Hepatocyte (in vitro differentiated cells): ENCODE data around the gene CDK6. TPM values are rescaled to one million over a fixed set of nuclear protein-coding genes. Genes with fewer than 3 reads are reported as not detected.
A peak's percentile ranks its signal among the peaks of the same experiment; 100 is the strongest.

ENCODE experiments used
- DNase-seq: peaks from one replicate; pipeline ENCODE4 v3.0.0-alpha.2; 2016; ENCODE audit warnings: low spot score
- H2AFZ ChIP-seq: fragments of 200-600 bp; sonication (generic); 2 replicates; pipeline ENCODE4 v1.6.0; 2016; ENCODE audit warnings: antibody characterized with exemption, mild to moderate bottlenecking
- H3K27ac ChIP-seq: fragments of 200-600 bp; sonication (generic); 2 replicates; pipeline ENCODE4 v1.5.1; 2016; ENCODE audit warnings: mild to moderate bottlenecking
- H3K27me3 ChIP-seq: fragments of 200-600 bp; sonication (generic); 2 replicates; pipeline ENCODE4 v1.6.1; 2016
- H3K36me3 ChIP-seq: fragments of 200-600 bp; sonication (generic); replicated peaks from 2 replicates; pipeline ENCODE4 v1.5.1; 2016; ENCODE audit warnings: low read depth; ENCODE audit not compliant: insufficient read depth
- H3K4me1 ChIP-seq: fragments of 200-600 bp; sonication (generic); 2 replicates; pipeline ENCODE4 v1.5.1; 2016; ENCODE audit warnings: mild to moderate bottlenecking, moderate library complexity; ENCODE audit not compliant: insufficient read depth
- H3K4me2 ChIP-seq: fragments of 200-600 bp; sonication (generic); 2 replicates; pipeline ENCODE4 v1.6.0; 2016
- H3K4me3 ChIP-seq: fragments of 200-600 bp; sonication (generic); 2 replicates; pipeline ENCODE4 v1.5.1; 2016; ENCODE audit warnings: mild to moderate bottlenecking
- H3K79me2 ChIP-seq: fragments of 200-600 bp; sonication (generic); 2 replicates; pipeline ENCODE4 v1.6.0; 2017; ENCODE audit warnings: mild to moderate bottlenecking
- H3K9me2 ChIP-seq: fragments of 200-600 bp; sonication (generic); replicated peaks from 2 replicates; pipeline ENCODE4 v1.6.0; 2017; ENCODE audit warnings: mild to moderate bottlenecking; ENCODE audit not compliant: insufficient read depth
- H3K9me3 ChIP-seq: fragments of 200-600 bp; sonication (generic); 2 replicates; pipeline ENCODE4 v1.5.1; 2016; ENCODE audit warnings: low read depth, mild to moderate bottlenecking
- H4K20me1 ChIP-seq: fragments of 200-600 bp; sonication (generic); 2 replicates; pipeline ENCODE4 v1.6.0; 2016; ENCODE audit warnings: mild to moderate bottlenecking; ENCODE audit not compliant: insufficient read depth, poor library complexity, severe bottlenecking
- EZH2 ChIP-seq: fragments of 200-600 bp; sonication (generic); IDR thresholded peaks from 2 replicates; pipeline ENCODE4 v1.6.1; 2016; ENCODE audit warnings: antibody characterized with exemption, mild to moderate bottlenecking, borderline replicate concordance
- EZH2phosphoT487 ChIP-seq: fragments of 200-600 bp; sonication (generic); IDR thresholded peaks from one replicate; pipeline ENCODE4 v1.6.1; 2018; ENCODE audit warnings: antibody characterized with exemption, mild to moderate bottlenecking, low read depth, moderate library complexity; ENCODE audit not compliant: unreplicated experiment, severe bottlenecking
- WGBS: methylation state at CpG from one replicate; pipeline ENCODE4 v1.1.6; 2016; ENCODE audit warnings: low lambda C conversion rate; ENCODE audit errors: missing lambda C conversion rate; 5-methylcytosine and 5-hydroxymethylcytosine counted together
- polyA plus RNA-seq: library from polyadenylated mRNA; unstranded; fragments of >200 nt; fragmentation: Nextera tagmentation; extraction: Ambion mirVana; gene quantifications from 2 replicates; pipeline ENCODE4 v1.2.1, GENCODE V29; 2016
- total RNA-seq: library from RNA; depleted of rRNA; stranded (reverse); fragments of >200 nt; gene quantifications from 2 replicates; pipeline ENCODE4 v1.2.3, GENCODE V29; 2014
- TF ChIP-seq, protein P1 (sequence below): fragments of 200-600 bp; sonication (generic); IDR thresholded peaks from 2 replicates; pipeline ENCODE4 v1.5.1; 2016; ENCODE audit warnings: antibody characterized with exemption, mild to moderate bottlenecking; ENCODE audit not compliant: poor library complexity

The CDK6 gene
- total and polyA plus RNA-seq, 2 experiments from 2014 or later, result 18.7 to 64.5 TPM

DNA sequence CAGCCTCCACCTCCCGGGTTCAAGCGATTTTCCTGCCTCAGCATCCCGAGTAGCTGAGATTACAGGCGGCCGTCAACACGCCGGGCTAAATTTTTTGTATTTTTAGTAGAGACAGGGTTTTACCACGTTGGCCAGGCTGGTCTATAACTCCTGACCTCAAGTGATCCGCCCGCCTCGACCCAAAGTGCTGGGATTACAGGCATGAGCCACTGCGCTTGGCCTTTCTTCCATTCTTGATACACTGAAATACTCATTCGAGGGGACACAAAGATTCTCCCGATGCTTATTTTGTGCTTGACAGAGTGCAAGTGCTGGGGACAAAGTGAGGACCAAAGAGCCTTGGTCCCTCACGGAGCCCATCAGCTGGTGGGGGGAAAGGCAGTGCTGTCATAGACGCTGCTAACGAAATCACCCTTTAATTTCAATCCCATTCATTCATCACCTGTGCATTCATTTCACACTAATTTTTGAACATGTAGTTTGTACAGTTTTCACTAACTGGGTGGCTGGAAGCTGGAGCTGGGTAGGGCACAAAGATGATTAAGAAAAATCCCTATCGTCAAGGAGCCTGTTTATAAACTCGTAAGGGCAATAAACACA is 245.6 kb downstream of the CDK6 start:
- DNase-seq, result no peak
- H3K9me2 ChIP-seq, result no peaks in the 10 kb centered on the region
- peaks cover 35% of the 10 kb centered on the region for H4K20me1 ChIP-seq
- no peaks in the 10 kb centered on the region for H3K9me3 ChIP-seq
- H3K4me3 ChIP-seq, result no peak overlapping the region
- peak overlapping the region; percentile 42 for H2AFZ ChIP-seq
- H3K79me2 ChIP-seq, result peaks cover 40% of the 10 kb centered on the region
- TF ChIP-seq, protein P1, sequence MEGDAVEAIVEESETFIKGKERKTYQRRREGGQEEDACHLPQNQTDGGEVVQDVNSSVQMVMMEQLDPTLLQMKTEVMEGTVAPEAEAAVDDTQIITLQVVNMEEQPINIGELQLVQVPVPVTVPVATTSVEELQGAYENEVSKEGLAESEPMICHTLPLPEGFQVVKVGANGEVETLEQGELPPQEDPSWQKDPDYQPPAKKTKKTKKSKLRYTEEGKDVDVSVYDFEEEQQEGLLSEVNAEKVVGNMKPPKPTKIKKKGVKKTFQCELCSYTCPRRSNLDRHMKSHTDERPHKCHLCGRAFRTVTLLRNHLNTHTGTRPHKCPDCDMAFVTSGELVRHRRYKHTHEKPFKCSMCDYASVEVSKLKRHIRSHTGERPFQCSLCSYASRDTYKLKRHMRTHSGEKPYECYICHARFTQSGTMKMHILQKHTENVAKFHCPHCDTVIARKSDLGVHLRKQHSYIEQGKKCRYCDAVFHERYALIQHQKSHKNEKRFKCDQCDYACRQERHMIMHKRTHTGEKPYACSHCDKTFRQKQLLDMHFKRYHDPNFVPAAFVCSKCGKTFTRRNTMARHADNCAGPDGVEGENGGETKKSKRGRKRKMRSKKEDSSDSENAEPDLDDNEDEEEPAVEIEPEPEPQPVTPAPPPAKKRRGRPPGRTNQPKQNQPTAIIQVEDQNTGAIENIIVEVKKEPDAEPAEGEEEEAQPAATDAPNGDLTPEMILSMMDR, result no peak
- TF ChIP-seq EZH2phosphoT487 (no peak), EZH2 (no peak)
- H3K27ac ChIP-seq, result no peak overlapping the region
- H3K36me3 ChIP-seq, result no peaks in the 10 kb centered on the region
- 73% methylated on average over 19 of the region's 19 CpGs for WGBS
- peaks cover 19% of the 10 kb centered on the region for H3K4me1 ChIP-seq
- H3K4me2 ChIP-seq, result peak overlapping the region; percentile 70
- H3K27me3 ChIP-seq, result no peaks in the 10 kb centered on the region

DNA sequence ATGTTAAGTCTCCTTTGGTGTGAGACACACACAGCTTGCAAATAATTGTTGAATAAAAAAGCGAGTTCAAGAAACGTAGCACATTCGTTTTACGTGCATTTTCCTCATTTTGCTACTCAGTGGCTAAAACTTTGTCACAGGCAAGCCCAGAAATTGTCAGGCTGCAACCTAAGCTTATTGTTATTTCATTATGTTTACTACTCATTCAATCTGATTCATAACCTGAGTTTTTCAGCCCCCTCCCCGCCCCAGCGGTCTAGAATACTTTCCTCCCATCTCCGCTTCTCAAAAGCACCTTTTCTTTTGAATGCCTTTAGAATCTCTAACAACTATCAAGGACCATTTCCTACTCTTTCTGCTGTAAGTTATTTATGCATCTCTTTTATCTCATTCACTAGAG is 247.3 kb downstream of the CDK6 start:
- Histone ChIP-seq H3K27me3 (no peaks in the 10 kb centered on the region), H2AFZ (no peak overlapping the region), H3K4me1 (peaks cover 22% of the 10 kb centered on the region), H3K9me2 (no peaks in the 10 kb centered on the region), H3K79me2 (peaks cover 58% of the 10 kb centered on the region), H4K20me1 (peaks cover 51% of the 10 kb centered on the region), H3K36me3 (no peaks in the 10 kb centered on the region), H3K9me3 (no peaks in the 10 kb centered on the region), H3K4me2 (peak overlapping the region; percentile 94), H3K4me3 (peak overlapping the region; percentile 89), H3K27ac (peak overlapping the region; percentile 99)
- 51% methylated on average over 7 of the region's 7 CpGs for WGBS
- no peak for TF ChIP-seq EZH2phosphoT487
- TF ChIP-seq EZH2, result no peak
- TF ChIP-seq, protein P1, result no peak
- DNase-seq, result no peak

DNA sequence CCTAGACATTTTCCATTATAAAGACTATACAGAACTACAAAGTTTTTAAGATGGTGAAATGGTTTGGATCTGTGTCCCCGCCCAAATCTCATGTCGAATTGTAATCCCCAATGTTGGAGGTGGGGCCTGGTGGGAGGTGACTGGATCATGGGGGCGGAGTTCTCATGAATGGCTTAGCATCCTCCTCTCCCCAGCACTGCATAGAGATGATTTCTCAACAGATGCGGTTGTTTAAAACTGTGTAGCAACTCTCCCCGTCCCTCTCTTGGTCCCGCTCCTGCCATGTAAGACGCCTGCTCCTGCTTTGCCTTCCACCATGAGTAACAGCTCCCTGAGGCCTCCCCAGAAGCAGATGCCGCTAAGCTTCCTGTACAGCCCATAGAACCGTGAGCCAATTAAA is 247.8 kb downstream of the CDK6 start:
- Histone ChIP-seq H3K4me2 (peak overlapping the region; percentile 94), H3K9me2 (no peaks in the 10 kb centered on the region), H3K9me3 (no peaks in the 10 kb centered on the region), H3K79me2 (peaks cover 63% of the 10 kb centered on the region), H3K4me3 (peak overlapping the region; percentile 89), H4K20me1 (peaks cover 53% of the 10 kb centered on the region), H3K4me1 (peaks cover 22% of the 10 kb centered on the region), H2AFZ (no peak overlapping the region), H3K27me3 (no peaks in the 10 kb centered on the region), H3K36me3 (no peaks in the 10 kb centered on the region), H3K27ac (no peak overlapping the region)
- TF ChIP-seq EZH2phosphoT487 (no peak), EZH2 (no peak)
- TF ChIP-seq, protein P1, result no peak
- no peak for DNase-seq
- WGBS, result 88% methylated on average over 9 of the region's 9 CpGs
